ENCODE measurements around the gene SHC3. TPM values are rescaled to one million over a fixed set of nuclear protein-coding genes. Genes with fewer than 3 reads are reported as not detected.

The SHC3 gene
- total RNA-seq, 2 experiments from 2014 or later, result not detected

GRCh38 chr9:89037891-89038290 is 140.7 kb downstream of the SHC3 start:
- Mint-ChIP-seq H3K36me3 (ENCODE audit: low read depth) (no peaks in the 10 kb centered on the region), H3K4me1 (ENCODE audit: low read depth) (no peaks in the 10 kb centered on the region), H3K27ac (no peak overlapping the region), H3K4me3 (no peak overlapping the region), H3K9me3 (no peaks in the 10 kb centered on the region), H3K27me3 (peaks cover 44% of the 10 kb centered on the region)
- intact Hi-C loops (cut with DNase I, micrococcal nuclease), result no loop called here
- POLR2A ChIA-PET, result no interaction called here
- H3K4me3 ChIP-seq (ENCODE audit: low read length), result no peak overlapping the region
- CTCF ChIA-PET, result no interaction called here
- H3K36me3 ChIP-seq (ENCODE audit: insufficient read depth, low read length), result no peaks in the 10 kb centered on the region
- no peaks in the 10 kb centered on the region for H3K9me3 ChIP-seq (ENCODE audit: control insufficient read depth in 1 of 2, insufficient read depth in 1 of 2, low read length in 2 of 2)
- peaks cover 0 to 11% of the 10 kb centered on the region in 2 experiments for H3K27me3 ChIP-seq (ENCODE audit: control insufficient read depth in 1 of 2, insufficient read depth in 2 of 2, low read length in 2 of 2)
- ATAC-seq (ENCODE audit: poor library complexity) (no peak), DNase-seq (no peak)
- H3K4me1 ChIP-seq (ENCODE audit: insufficient read depth, low read length), result no peaks in the 10 kb centered on the region
- TF ChIP-seq, protein P1, sequence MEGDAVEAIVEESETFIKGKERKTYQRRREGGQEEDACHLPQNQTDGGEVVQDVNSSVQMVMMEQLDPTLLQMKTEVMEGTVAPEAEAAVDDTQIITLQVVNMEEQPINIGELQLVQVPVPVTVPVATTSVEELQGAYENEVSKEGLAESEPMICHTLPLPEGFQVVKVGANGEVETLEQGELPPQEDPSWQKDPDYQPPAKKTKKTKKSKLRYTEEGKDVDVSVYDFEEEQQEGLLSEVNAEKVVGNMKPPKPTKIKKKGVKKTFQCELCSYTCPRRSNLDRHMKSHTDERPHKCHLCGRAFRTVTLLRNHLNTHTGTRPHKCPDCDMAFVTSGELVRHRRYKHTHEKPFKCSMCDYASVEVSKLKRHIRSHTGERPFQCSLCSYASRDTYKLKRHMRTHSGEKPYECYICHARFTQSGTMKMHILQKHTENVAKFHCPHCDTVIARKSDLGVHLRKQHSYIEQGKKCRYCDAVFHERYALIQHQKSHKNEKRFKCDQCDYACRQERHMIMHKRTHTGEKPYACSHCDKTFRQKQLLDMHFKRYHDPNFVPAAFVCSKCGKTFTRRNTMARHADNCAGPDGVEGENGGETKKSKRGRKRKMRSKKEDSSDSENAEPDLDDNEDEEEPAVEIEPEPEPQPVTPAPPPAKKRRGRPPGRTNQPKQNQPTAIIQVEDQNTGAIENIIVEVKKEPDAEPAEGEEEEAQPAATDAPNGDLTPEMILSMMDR (IDR thresholded peaks at IDR 0.05), result no peak
- no peak overlapping the region for H3K27ac ChIP-seq (ENCODE audit: low read depth in 1 of 2, low read length in 2 of 2)

GRCh38 chr9:89037346-89037745 is 141.3 kb downstream of the SHC3 start:
- no peak overlapping the region for H3K4me3 Mint-ChIP-seq
- H3K27me3 Mint-ChIP-seq, result peaks cover 50% of the 10 kb centered on the region
- Histone ChIP-seq H3K27me3 (ENCODE audit: control insufficient read depth in 1 of 2, insufficient read depth in 2 of 2, low read length in 2 of 2) (peaks cover 0 to 11% of the 10 kb centered on the region in 2 experiments), H3K4me1 (ENCODE audit: insufficient read depth, low read length) (no peaks in the 10 kb centered on the region), H3K36me3 (ENCODE audit: insufficient read depth, low read length) (no peaks in the 10 kb centered on the region), H3K4me3 (ENCODE audit: low read length) (no peak overlapping the region), H3K27ac (ENCODE audit: low read depth in 1 of 2, low read length in 2 of 2) (no peak overlapping the region), H3K9me3 (ENCODE audit: control insufficient read depth in 1 of 2, insufficient read depth in 1 of 2, low read length in 2 of 2) (no peaks in the 10 kb centered on the region)
- H3K4me1 Mint-ChIP-seq (ENCODE audit: low read depth), result no peaks in the 10 kb centered on the region
- H3K9me3 Mint-ChIP-seq, result no peaks in the 10 kb centered on the region
- H3K36me3 Mint-ChIP-seq (ENCODE audit: low read depth), result no peaks in the 10 kb centered on the region
- no peak for DNase-seq
- ChIA-PET CTCF (no interaction called here), POLR2A (no interaction called here)
- no peak overlapping the region for H3K27ac Mint-ChIP-seq
- TF ChIP-seq, protein P1 (IDR thresholded peaks at IDR 0.05), result no peak
- ATAC-seq (ENCODE audit: poor library complexity), result no peak
- intact Hi-C loops (cut with DNase I, micrococcal nuclease), result no loop called here

DNA sequence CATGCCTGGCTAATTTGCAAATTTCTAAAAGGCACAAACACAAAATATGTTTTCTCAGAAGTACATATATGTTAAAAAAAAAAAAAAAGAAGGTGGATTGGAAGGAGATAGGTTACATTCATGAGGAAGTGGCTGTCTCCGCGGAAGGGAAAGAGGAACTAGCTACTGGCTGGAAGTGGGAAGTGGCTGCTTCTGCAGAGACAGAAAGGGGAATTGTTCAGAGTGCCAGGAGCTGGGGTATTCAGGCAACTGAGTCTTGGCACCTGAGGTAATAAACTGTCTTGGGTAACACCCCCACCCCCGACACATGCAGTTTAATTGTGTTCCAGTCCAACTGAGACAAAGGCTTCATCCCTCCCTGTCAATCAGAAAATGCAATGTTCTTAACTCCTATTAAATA is 141.7 kb downstream of the SHC3 start:
- CTCF ChIA-PET, result no interaction called here
- no peak overlapping the region for H3K4me3 Mint-ChIP-seq
- Histone ChIP-seq H3K9me3 (ENCODE audit: control insufficient read depth in 1 of 2, insufficient read depth in 1 of 2, low read length in 2 of 2) (no peaks in the 10 kb centered on the region), H3K36me3 (ENCODE audit: insufficient read depth, low read length) (no peaks in the 10 kb centered on the region), H3K4me3 (ENCODE audit: low read length) (no peak overlapping the region), H3K27ac (ENCODE audit: low read depth in 1 of 2, low read length in 2 of 2) (no peak overlapping the region), H3K27me3 (ENCODE audit: control insufficient read depth in 1 of 2, insufficient read depth in 2 of 2, low read length in 2 of 2) (peaks cover 1 to 11% of the 10 kb centered on the region in 2 experiments), H3K4me1 (ENCODE audit: insufficient read depth, low read length) (no peaks in the 10 kb centered on the region)
- ATAC-seq (ENCODE audit: poor library complexity) (no peak), DNase-seq (peak in 3 of 14 experiments; percentile 18 to 60 (median 58))
- H3K4me1 Mint-ChIP-seq (ENCODE audit: low read depth), result no peaks in the 10 kb centered on the region
- H3K9me3 Mint-ChIP-seq, result no peaks in the 10 kb centered on the region
- TF ChIP-seq, protein P1 (IDR thresholded peaks at IDR 0.05), result no peak
- no peak overlapping the region for H3K27ac Mint-ChIP-seq
- POLR2A ChIA-PET, result no interaction called here
- intact Hi-C loops (cut with DNase I, micrococcal nuclease), result no loop called here
- H3K36me3 Mint-ChIP-seq (ENCODE audit: low read depth), result no peaks in the 10 kb centered on the region
- peaks cover 54% of the 10 kb centered on the region for H3K27me3 Mint-ChIP-seq

All from CD4-positive, alpha-beta T cell (primary cell).